BJ (cell line): ENCODE measurements around the gene COL4A1. TPM values are rescaled to one million over a fixed set of nuclear protein-coding genes. Genes with fewer than 3 reads are reported as not detected.
"Not testable (repeated sequence)": the region's sequence is repeated elsewhere in the genome, so short reads cannot be mapped to it uniquely, and the experiment has no call there.

ENCODE experiments used
- CTCF ChIA-PET: fragments of 350-600 bp; formaldehyde crosslinking; extraction: SDS; loops from one replicate; lab custom pipeline; 2021; ENCODE audit warnings: antibody characterized with exemption, inconsistent platforms; lab: Yijun Ruan, JAX
- POLR2A ChIA-PET: fragments of 300-600 bp; sonication (Branson Sonifier 250); formaldehyde crosslinking; extraction: SDS; loops from one replicate; lab custom pipeline; 2021; ENCODE audit warnings: antibody characterized with exemption; lab: Charles Lee
- DNase-seq: peaks from one replicate; pipeline ENCODE4 v3.0.0-alpha.2; 2011; ENCODE audit warnings: low read depth
- H3K27me3 ChIP-seq: 2 replicates; pipeline ENCODE4 v1.6.0; 2011; ENCODE audit warnings: low read length; ENCODE audit not compliant: control insufficient read depth, insufficient read depth
- H3K36me3 ChIP-seq: 2 replicates; pipeline ENCODE4 v1.5.1; 2011; ENCODE audit warnings: low read length; ENCODE audit not compliant: control insufficient read depth, insufficient read depth
- H3K4me3 ChIP-seq: 2 replicates; pipeline ENCODE4 v1.5.1; 2011; ENCODE audit warnings: low read depth, mild to moderate bottlenecking, control low read depth, low read length
- CTCF ChIP-seq: IDR thresholded peaks from 2 replicates; pipeline ENCODE4 v1.5.1; 2011; ENCODE audit warnings: low read depth, mild to moderate bottlenecking, control low read depth, inconsistent platforms, low read length, moderate library complexity; ENCODE audit not compliant: insufficient read depth
- polyA plus RNA-seq: library from polyadenylated mRNA; depleted of rRNA; stranded (reverse); fragments of >200 nt; gene quantifications from 2 replicates; pipeline ENCODE4 v1.2.3, GENCODE V29; 2011

COL4A1 gene
- polyA plus RNA-seq, 1 experiment: 375 TPM

GRCh38 chr13:110324026-110324749, 17.2 kb upstream of the COL4A1 start:
- no peak for TF ChIP-seq CTCF
- POLR2A ChIA-PET: interaction anchor here (0.6 kb wide), 1 partner anchor 23 kb away, joined by 7 read pairs; no protein-coding TSS in a partner anchor
- Histone ChIP-seq H3K27me3 (no peaks in the 10 kb centered on the region), H3K36me3 (no peaks in the 10 kb centered on the region), H3K4me3 (no peak overlapping the region)
- no peak for DNase-seq
- CTCF ChIA-PET: interaction anchor here (0.9 to 2.4 kb wide), 8 partner anchors 7 to 102 kb away, joined by 3 to 9 read pairs (median 4); no protein-coding TSS in a partner anchor

GRCh38 chr13:110323172-110323891, 16.4 kb upstream of the COL4A1 start:
- Histone ChIP-seq H3K4me3 (no peak overlapping the region), H3K36me3 (no peaks in the 10 kb centered on the region), H3K27me3 (no peaks in the 10 kb centered on the region)
- DNase-seq: peak; percentile 65
- peak; percentile 21; the same call in 1 of the 2 replicates for TF ChIP-seq CTCF
- CTCF ChIA-PET: interaction anchor here (0.6 to 2.4 kb wide), 11 partner anchors 8 to 289 kb away, joined by 3 to 9 read pairs (median 4); no protein-coding TSS in a partner anchor
- POLR2A ChIA-PET: interaction anchor here (0.6 kb wide), 1 partner anchor 392 kb away, joined by 7 read pairs; no protein-coding TSS in a partner anchor

- DNase-seq: no peak
- POLR2A ChIA-PET: no interaction called here
- 0 out of 2 replicates have a peak, but pooled peaks cover under 1% of the 10 kb centered on the region for H3K36me3 ChIP-seq
- no peaks in the 10 kb centered on the region for H3K27me3 ChIP-seq
- CTCF ChIA-PET: interaction anchor here (0.6 to 2.4 kb wide), 10 partner anchors 9 to 290 kb away, joined by 3 to 9 read pairs (median 3); no protein-coding TSS in a partner anchor
- no peak for TF ChIP-seq CTCF
- no peak overlapping the region for H3K4me3 ChIP-seq
These were observed 15.8 kb upstream of the COL4A1 start for GRCh38 chr13:110322828-110323171.

- no peak for TF ChIP-seq CTCF
- Histone ChIP-seq H3K27me3 (no peaks in the 10 kb centered on the region), H3K36me3 (0 out of 2 replicates have a peak, but pooled peaks cover 3% of the 10 kb centered on the region), H3K4me3 (no peak overlapping the region)
- CTCF ChIA-PET: interaction anchor here (0.6 to 2.4 kb wide), 6 partner anchors 28 to 290 kb away, joined by 3 to 9 read pairs (median 4); no protein-coding TSS in a partner anchor
- no peak for DNase-seq
- POLR2A ChIA-PET: no interaction called here
These were observed 15.3 kb upstream of the COL4A1 start for GRCh38 chr13:110322126-110322827.

GRCh38 chr13:110321573-110321972, 14.6 kb upstream of the COL4A1 start:
- H3K4me3 ChIP-seq, H3K27me3 ChIP-seq, POLR2A ChIA-PET, H3K36me3 ChIP-seq, DNase-seq: not testable (repeated sequence)
- CTCF ChIA-PET: interaction anchor here (2.4 kb wide), 1 partner anchor 74 kb away, joined by 6 read pairs; no protein-coding TSS in a partner anchor
